Renal cortical epithelial cell (primary cell): ENCODE results near the gene CACNA1C. TPM values are rescaled to one million over a fixed set of nuclear protein-coding genes. Genes with fewer than 3 reads are reported as not detected.

Experiments
- DNase-seq: peaks from one replicate; pipeline ENCODE4 v3.0.0-alpha.2; 2011; ENCODE audit warnings: low read depth
- total RNA-seq: library from RNA; depleted of rRNA; stranded (reverse); fragments of >200 nt; gene quantifications from 2 replicates; pipeline ENCODE4 v1.2.3, GENCODE V29; 2014

The CACNA1C gene
- total RNA-seq, 1 donor from 2014 or later: 0.05 TPM

- DNase-seq: peak; percentile 82
Measured at GRCh38 chr12:2294651-2295475, 242.1 kb downstream of the CACNA1C start.

- DNase-seq: peak; percentile 77
Measured at GRCh38 chr12:2295941-2296461, 243.2 kb downstream of the CACNA1C start.

- DNase-seq: no peak
Measured at GRCh38 chr12:2297004-2297403, 244.2 kb downstream of the CACNA1C start.

GRCh38 chr12:2297658-2298057 is 244.9 kb downstream of the CACNA1C start:
- no peak for DNase-seq

- DNase-seq: peak; percentile 82
Measured at GRCh38 chr12:2298556-2299200, 245.9 kb downstream of the CACNA1C start.

- DNase-seq: peak; percentile 66
Measured at GRCh38 chr12:2299206-2299605, 246.4 kb downstream of the CACNA1C start.

- no peak for DNase-seq
Measured at GRCh38 chr12:2300168-2300567, 247.4 kb downstream of the CACNA1C start.

- DNase-seq: no peak
Measured at GRCh38 chr12:2300886-2301285, 248.1 kb downstream of the CACNA1C start.

GRCh38 chr12:2301531-2302461 is 249.0 kb downstream of the CACNA1C start:
- peak; percentile 90 for DNase-seq

GRCh38 chr12:2302711-2303580 is 250.2 kb downstream of the CACNA1C start:
- no peak for DNase-seq

- DNase-seq: no peak
Measured at GRCh38 chr12:2304223-2304622, 251.4 kb downstream of the CACNA1C start.

GRCh38 chr12:2306012-2306411 is 253.2 kb downstream of the CACNA1C start:
- DNase-seq: no peak

GRCh38 chr12:2306735-2307134 is 253.9 kb downstream of the CACNA1C start:
- no peak for DNase-seq

GRCh38 chr12:2307550-2307949 is 254.8 kb downstream of the CACNA1C start:
- DNase-seq: no peak

GRCh38 chr12:2309647-2310046 is 256.9 kb downstream of the CACNA1C start:
- DNase-seq: no peak

- peak; percentile 70 for DNase-seq
Measured at GRCh38 chr12:2311020-2311778, 258.4 kb downstream of the CACNA1C start.

GRCh38 chr12:2312175-2312574 is 259.4 kb downstream of the CACNA1C start:
- no peak for DNase-seq

GRCh38 chr12:2312770-2313169 is 260.0 kb downstream of the CACNA1C start:
- DNase-seq: no peak

- no peak for DNase-seq
Measured at GRCh38 chr12:2314492-2314891, 261.7 kb downstream of the CACNA1C start.

- DNase-seq: no peak
Measured at GRCh38 chr12:2317772-2318171, 265.0 kb downstream of the CACNA1C start.
